H1 (cell line): ENCODE measurements around the gene C19orf47. TPM values are rescaled to one million over a fixed set of nuclear protein-coding genes. Genes with fewer than 3 reads are reported as not detected.

Experiments
- CTCF ChIA-PET: fragments of 300-600 bp; sonication (Branson Sonifier 250); formaldehyde crosslinking; loops from one replicate; lab custom pipeline; 2021; ENCODE audit not compliant: partially characterized antibody; lab: Charles Lee
- POLR2A ChIA-PET: fragments of 300-600 bp; sonication (Branson Sonifier 250); formaldehyde crosslinking; loops from one replicate; lab custom pipeline; 2021; ENCODE audit warnings: inconsistent platforms; ENCODE audit not compliant: partially characterized antibody; lab: Charles Lee
- DNase-seq, 2 experiments: peaks; one replicate each; pipeline versions ENCODE4 v3.0.0 to v3.0.0-alpha.2; 2010 to 2022; ENCODE audit warnings: low spot score in 2 of 2, low read depth in 1 of 2, mixed read lengths in 1 of 2
- FAIRE-seq: peaks from 2 replicates; lab custom pipeline; 2011; peaks lifted over from hg19 to GRCh38; lab: Jason Lieb, UNC
- H2AFZ ChIP-seq: 2 replicates; pipeline ENCODE4 v1.8.1; 2012; ENCODE audit warnings: low read length, inconsistent platforms
- H2AK5ac ChIP-seq: 2 replicates; pipeline ENCODE4 v1.6.1; 2013; ENCODE audit warnings: low read depth, low read length
- H2BK120ac ChIP-seq: replicated peaks from 2 replicates; pipeline ENCODE3; 2013; ENCODE audit warnings: low read depth, low read length, inconsistent platforms
- H2BK12ac ChIP-seq: 2 replicates; pipeline ENCODE4 v1.6.1; 2013; ENCODE audit warnings: low read depth, low read length
- H2BK15ac ChIP-seq: 2 replicates; pipeline ENCODE4 v1.6.1; 2013; ENCODE audit warnings: low read length
- H2BK20ac ChIP-seq: 2 replicates; pipeline ENCODE4 v1.6.1; 2013; ENCODE audit warnings: low read length
- H2BK5ac ChIP-seq: 2 replicates; pipeline ENCODE4 v1.6.1; 2013; ENCODE audit warnings: low read depth, low read length
- H3K14ac ChIP-seq: 2 replicates; pipeline ENCODE4 v1.6.1; 2013; ENCODE audit warnings: inconsistent platforms; ENCODE audit not compliant: insufficient read length
- H3K18ac ChIP-seq: 2 replicates; pipeline ENCODE4 v1.6.1; 2013; ENCODE audit warnings: low read length; ENCODE audit errors: extremely low read depth
- H3K23ac ChIP-seq: 2 replicates; pipeline ENCODE4 v1.6.1; 2013; ENCODE audit warnings: inconsistent platforms; ENCODE audit not compliant: insufficient read length
- H3K23me2 ChIP-seq: 2 replicates; pipeline ENCODE4 v1.6.1; 2013; ENCODE audit warnings: low read depth, low read length
- H3K27ac ChIP-seq: 2 replicates; pipeline ENCODE4 v1.6.1; 2011; ENCODE audit warnings: low read depth, low read length, inconsistent platforms
- H3K27me3 ChIP-seq, 4 experiments: replicated peaks in 1 of 4; 1 replicate in 1 of 4; 2 replicates in 3 of 4; pipeline versions ENCODE4 v1.6.1 to v1.8.1; 2011 to 2013; ENCODE audit warnings: low read length in 3 of 4, mild to moderate bottlenecking in 3 of 4, inconsistent platforms in 2 of 4, mixed read lengths in 2 of 4, moderate library complexity in 1 of 4; ENCODE audit not compliant: control insufficient read depth in 3 of 4, insufficient read depth in 3 of 4; ENCODE audit errors: extremely low read depth in 1 of 4
- H3K36me3 ChIP-seq, 4 experiments: 2 replicates each; pipeline versions ENCODE4 v1.6.1 to v1.8.1; 2011 to 2013; ENCODE audit warnings: mild to moderate bottlenecking in 4 of 4, low read length in 3 of 4, moderate library complexity in 2 of 4, control low read depth in 1 of 4, inconsistent platforms in 1 of 4; ENCODE audit not compliant: insufficient read depth in 4 of 4, control insufficient read depth in 2 of 4
- H3K4ac ChIP-seq: replicated peaks from 2 replicates; pipeline ENCODE3; 2013; ENCODE audit warnings: low read length, low read depth, mixed read lengths, inconsistent platforms; ENCODE audit not compliant: insufficient read length
- H3K4me1 ChIP-seq, 4 experiments: replicated peaks in 1 of 4; 1 replicate in 1 of 4; 2 replicates in 3 of 4; pipeline versions ENCODE4 v1.6.1 to v1.8.1; 2011 to 2013; ENCODE audit warnings: low read length in 3 of 4, inconsistent platforms in 2 of 4, mixed read lengths in 1 of 4; ENCODE audit not compliant: insufficient read depth in 4 of 4, control insufficient read depth in 3 of 4
- H3K4me2 ChIP-seq, 2 experiments: 2 replicates each; pipeline versions ENCODE4 v1.6.1 to v1.8.1; 2011 to 2013; ENCODE audit warnings: low read depth in 2 of 2, low read length in 2 of 2, control low read depth in 1 of 2, inconsistent platforms in 1 of 2, mild to moderate bottlenecking in 1 of 2; ENCODE audit not compliant: insufficient read depth in 1 of 2
- H3K4me3 ChIP-seq, 4 experiments: fragments of 200-600, 300-600 bp in 1 of 4; sonication (generic), shearing (Covaris generic), sonication (Bioruptor Twin) in 1 of 4; 2 replicates each; pipeline versions ENCODE4 v1.5.1 to v1.8.1; 2011 to 2016; ENCODE audit warnings: low read length in 4 of 4, low read depth in 3 of 4, control low read depth in 2 of 4, inconsistent platforms in 2 of 4, mild to moderate bottlenecking in 2 of 4, mixed read lengths in 1 of 4, moderate library complexity in 1 of 4; ENCODE audit not compliant: insufficient read depth in 2 of 4; ENCODE audit errors: extremely low read depth in 1 of 4
- H3K56ac ChIP-seq: replicated peaks from 2 replicates; pipeline ENCODE3; 2013; ENCODE audit warnings: low read depth, mild to moderate bottlenecking, mixed read lengths, low read length, inconsistent platforms; ENCODE audit not compliant: insufficient read length
- H3K79me1 ChIP-seq: 2 replicates; pipeline ENCODE4 v1.6.1; 2013; ENCODE audit warnings: low read depth, low read length, control low read depth
- H3K79me2 ChIP-seq, 2 experiments: 2 replicates each; pipeline versions ENCODE4 v1.6.1 to v1.8.1; 2012 to 2013; ENCODE audit warnings: low read length in 2 of 2, mild to moderate bottlenecking in 2 of 2, inconsistent platforms in 1 of 2; ENCODE audit not compliant: insufficient read depth in 2 of 2, control insufficient read depth in 1 of 2
- H3K9ac ChIP-seq, 4 experiments: replicated peaks in 1 of 4; 1 replicate in 1 of 4; 2 replicates in 3 of 4; pipeline versions ENCODE4 v1.6.1 to v1.8.1; 2011 to 2013; ENCODE audit warnings: low read depth in 3 of 4, low read length in 3 of 4, control low read depth in 2 of 4, mild to moderate bottlenecking in 2 of 4, moderate library complexity in 2 of 4, inconsistent platforms in 1 of 4; ENCODE audit errors: extremely low read depth in 1 of 4
- H3K9me3 ChIP-seq, 2 experiments: 2 replicates each; pipeline versions ENCODE4 v1.6.1 to v1.8.1; 2012 to 2013; ENCODE audit warnings: mild to moderate bottlenecking in 2 of 2, moderate library complexity in 2 of 2, control low read depth in 1 of 2, inconsistent platforms in 1 of 2, low read depth in 1 of 2, low read length in 1 of 2, mixed read lengths in 1 of 2; ENCODE audit not compliant: insufficient read depth in 2 of 2
- H4K20me1 ChIP-seq, 2 experiments: replicated peaks in 1 of 2; 2 replicates each; pipeline versions ENCODE3 to v1.8.1; 2011 to 2013; ENCODE audit warnings: inconsistent platforms in 2 of 2, low read length in 2 of 2, mild to moderate bottlenecking in 1 of 2; ENCODE audit not compliant: insufficient read depth in 2 of 2, control insufficient read depth in 1 of 2
- H4K5ac ChIP-seq: 2 replicates; pipeline ENCODE4 v1.6.1; 2013; ENCODE audit warnings: low read length, low read depth, mixed read lengths, inconsistent platforms; ENCODE audit not compliant: insufficient read length
- H4K8ac ChIP-seq: 2 replicates; pipeline ENCODE4 v1.8.0; 2013; ENCODE audit warnings: mild to moderate bottlenecking, moderate library complexity, low read length, inconsistent platforms; ENCODE audit not compliant: insufficient read depth; ENCODE audit errors: extremely low read depth
- H4K91ac ChIP-seq: replicated peaks from 2 replicates; pipeline ENCODE3; 2013; ENCODE audit warnings: low read length, mixed read lengths, inconsistent platforms; ENCODE audit not compliant: insufficient read length
- FOSL1 ChIP-seq: IDR thresholded peaks from 2 replicates; pipeline ENCODE4 v1.6.1; 2011; ENCODE audit warnings: mild to moderate bottlenecking, low read depth, low read length, moderate library complexity; ENCODE audit not compliant: insufficient read depth
- KDM1A ChIP-seq: fragments of 200-600, 300-600 bp; sonication (generic); IDR thresholded peaks from 2 replicates; pipeline ENCODE4 v1.7.1; 2016; ENCODE audit warnings: mild to moderate bottlenecking, low read length, borderline replicate concordance
- RNF2 ChIP-seq: fragments of 200-900, 300-1000 bp; sonication (generic); IDR thresholded peaks from 2 replicates; pipeline ENCODE4 v1.7.1; 2016; ENCODE audit warnings: borderline replicate concordance, low read depth, mild to moderate bottlenecking, antibody characterized with exemption, low read length; ENCODE audit not compliant: poor library complexity, severe bottlenecking; ENCODE audit errors: missing control alignments
- SUZ12 ChIP-seq: fragments of 200-600 bp; sonication (generic); IDR thresholded peaks from 2 replicates; pipeline ENCODE4 v1.6.1; 2012; ENCODE audit warnings: mild to moderate bottlenecking, inconsistent platforms, low read length, moderate library complexity, mixed read lengths
- WGBS, 2 experiments: shearing (Covaris generic) in 1 of 2; methylation state at CpG; one replicate each; pipeline versions ENCODE4 v1.1.6 to v1.1.7; 2013 to 2015; ENCODE audit warnings: low lambda C conversion rate in 2 of 2, mixed read lengths in 2 of 2, inconsistent platforms in 1 of 2, low coverage in 1 of 2, missing lambda C conversion rate in 1 of 2; ENCODE audit not compliant: insufficient replicate concordance in 2 of 2, insufficient coverage in 1 of 2, insufficient read length in 1 of 2; ENCODE audit errors: extremely low coverage in 1 of 2, missing lambda C conversion rate in 1 of 2; 5-methylcytosine and 5-hydroxymethylcytosine counted together
- polyA plus RNA-seq, 7 experiments: library from polyadenylated mRNA; depleted of rRNA in 3 of 7; stranded (reverse) in 5 of 7; unstranded in 2 of 7; fragments of >200 nt in 5 of 7; fragments of 200-250 nt in 2 of 7; gene quantifications; 1 replicate in 5 of 7; 2 replicates in 1 of 7; 4 replicates in 1 of 7; pipeline versions ENCODE4 v1.2.1 to v1.2.3, GENCODE V29; 2011 to 2013; ENCODE audit warnings: missing spikeins in 2 of 7, mixed read lengths in 2 of 7
- total RNA-seq: library from RNA; stranded (reverse); fragmentation: NEBNext Ultra II Directional; extraction: Animal tissue kit (Norgen Biotek cat#: 25700); gene quantifications from 2 replicates; pipeline ENCODE4 v1.2.1, GENCODE V29; 2021

Gene C19orf47
- total and polyA plus RNA-seq, 2 of the 8 experiments (the other 6 are each of a cell fraction or from before 2014, with no cell fraction given): 17.8 to 27.3 TPM

- Histone ChIP-seq H2BK120ac (no peak overlapping the region), H3K79me1 (no peaks in the 10 kb centered on the region), H4K20me1 (no peaks in the 10 kb centered on the region), H3K56ac (no peak overlapping the region), H3K23me2 (no peaks in the 10 kb centered on the region), H3K79me2 (no peaks in the 10 kb centered on the region), H4K8ac (no peak overlapping the region), H2AFZ (no peak overlapping the region), H3K18ac (no peak overlapping the region), H3K4me2 (no peak overlapping the region), H3K27ac (no peak overlapping the region), H2BK20ac (no peak overlapping the region), H3K36me3 (no peaks in the 10 kb centered on the region), H3K4me1 (peaks cover 0 to 4% (median 3%) of the 10 kb centered on the region in 4 experiments; a peak in 3 of 7 replicates), H3K9ac (no peak overlapping the region), H2BK12ac (no peak overlapping the region), H2BK5ac (no peak overlapping the region; the same call in 1 of the 2 replicates), H3K23ac (no peak overlapping the region), H3K27me3 (no peaks in the 10 kb centered on the region), H4K91ac (no peak overlapping the region), H2BK15ac (peak overlapping the region; percentile 46; the same call in 1 of the 2 replicates), H3K4me3 (no peak overlapping the region), H3K4ac (no peak overlapping the region), H4K5ac (no peak overlapping the region), H3K9me3 (no peaks in the 10 kb centered on the region), H2AK5ac (no peak overlapping the region), H3K14ac (no peak overlapping the region)
- ChIA-PET CTCF (interaction anchor here (1.1 kb wide), 2 partner anchors 10 to 555 kb away, joined by 3 read pairs; no protein-coding TSS in a partner anchor), POLR2A (interaction anchor here (0.6 kb wide), 1 partner anchor 57 kb away, joined by 3 read pairs; no protein-coding TSS in a partner anchor)
- TF ChIP-seq KDM1A (no peak), FOSL1 (no peak), RNF2 (no peak), SUZ12 (no peak)
- WGBS, 2 experiments: 86% methylated on average over 8 of the region's 8 CpGs; no CpG with 5 or more reads in 1 of the 2 experiments
- no peak for DNase-seq
- FAIRE-seq: no peak
These were observed 43.9 kb upstream of the C19orf47 start for GRCh38 chr19:40392123-40392522.
